ENCODE measurements around the gene CITED4. TPM values are rescaled to one million over a fixed set of nuclear protein-coding genes. Genes with fewer than 3 reads are reported as not detected.

Gene CITED4
- total and polyA plus RNA-seq, 2 donors (not counting 1 experiment from before 2014, with no cell fraction given) = 0.20 to 1.7 TPM

DNA sequence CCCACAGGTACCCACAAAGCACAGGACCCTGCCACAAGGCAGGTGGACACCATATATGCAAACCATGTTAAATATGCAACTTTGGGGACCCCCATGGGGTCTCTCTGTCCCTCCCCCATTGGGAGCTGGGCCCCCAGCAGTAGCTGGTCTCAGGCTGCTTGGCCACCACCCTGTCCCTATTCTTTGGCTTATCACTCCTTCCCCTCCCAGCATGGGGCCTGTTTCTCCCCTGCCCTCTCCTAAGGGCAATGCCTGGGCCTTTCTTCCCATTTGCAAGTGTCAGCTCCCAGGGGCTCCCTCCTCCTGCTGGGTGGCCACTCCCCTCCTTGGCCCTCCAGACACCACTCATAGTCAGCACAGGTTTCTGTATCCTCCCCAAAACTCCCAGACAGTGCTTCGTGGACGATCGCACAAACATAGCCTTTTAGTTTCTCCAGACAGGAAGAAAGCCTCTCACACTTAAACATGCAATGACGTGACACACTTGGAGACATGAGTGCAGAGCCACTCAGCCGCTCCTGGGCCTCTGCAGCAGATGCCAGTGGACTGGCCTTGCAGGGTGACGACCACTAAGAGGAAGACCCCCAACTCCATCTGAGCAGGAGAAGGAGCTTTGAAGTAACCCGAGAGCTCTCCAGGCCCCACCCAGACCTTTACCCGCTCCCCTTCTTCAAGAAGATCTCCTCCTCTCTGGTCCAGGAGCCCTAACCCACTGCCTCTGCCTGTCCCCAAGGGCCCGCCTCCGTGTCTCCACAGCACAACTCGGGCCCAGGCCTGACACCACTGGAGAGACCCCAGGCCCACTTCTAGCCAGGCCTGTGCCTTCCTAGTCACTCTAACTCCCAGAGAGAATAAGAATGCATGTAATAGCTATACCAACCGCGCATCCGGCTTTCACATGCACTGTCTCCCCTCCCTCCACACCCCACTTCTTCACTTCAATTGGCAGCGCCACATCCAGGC is 22.9 kb downstream of the CITED4 start:
- H3K36me3 ChIP-seq (ENCODE audit: control insufficient read depth, insufficient read depth, low read length) = no peaks in the 10 kb centered on the region
- H3K4me3 ChIP-seq (replicated peaks in 1 of 4; ENCODE audit: control extremely low read depth in 1 of 4, insufficient read depth in 1 of 4, low read depth in 3 of 4, low read length in 4 of 4) = no peak overlapping the region
- H3K9ac ChIP-seq (ENCODE audit: insufficient read depth, low read length) = no peak overlapping the region
- no peak overlapping the region for H2AFZ ChIP-seq (ENCODE audit: low read length)
- peaks cover 3% of the 10 kb centered on the region for H3K27me3 ChIP-seq (ENCODE audit: control insufficient read depth, insufficient read depth, low read length)
- no peak overlapping the region for H3K27ac ChIP-seq (ENCODE audit: insufficient read depth, low read length)
- no peaks in the 10 kb centered on the region for H3K79me2 ChIP-seq (ENCODE audit: control insufficient read depth, insufficient read depth, low read length)
- no peaks in the 10 kb centered on the region for H4K20me1 ChIP-seq (ENCODE audit: control insufficient read depth, extremely low read depth, insufficient read depth, low read length)
- TF ChIP-seq, protein P1, sequence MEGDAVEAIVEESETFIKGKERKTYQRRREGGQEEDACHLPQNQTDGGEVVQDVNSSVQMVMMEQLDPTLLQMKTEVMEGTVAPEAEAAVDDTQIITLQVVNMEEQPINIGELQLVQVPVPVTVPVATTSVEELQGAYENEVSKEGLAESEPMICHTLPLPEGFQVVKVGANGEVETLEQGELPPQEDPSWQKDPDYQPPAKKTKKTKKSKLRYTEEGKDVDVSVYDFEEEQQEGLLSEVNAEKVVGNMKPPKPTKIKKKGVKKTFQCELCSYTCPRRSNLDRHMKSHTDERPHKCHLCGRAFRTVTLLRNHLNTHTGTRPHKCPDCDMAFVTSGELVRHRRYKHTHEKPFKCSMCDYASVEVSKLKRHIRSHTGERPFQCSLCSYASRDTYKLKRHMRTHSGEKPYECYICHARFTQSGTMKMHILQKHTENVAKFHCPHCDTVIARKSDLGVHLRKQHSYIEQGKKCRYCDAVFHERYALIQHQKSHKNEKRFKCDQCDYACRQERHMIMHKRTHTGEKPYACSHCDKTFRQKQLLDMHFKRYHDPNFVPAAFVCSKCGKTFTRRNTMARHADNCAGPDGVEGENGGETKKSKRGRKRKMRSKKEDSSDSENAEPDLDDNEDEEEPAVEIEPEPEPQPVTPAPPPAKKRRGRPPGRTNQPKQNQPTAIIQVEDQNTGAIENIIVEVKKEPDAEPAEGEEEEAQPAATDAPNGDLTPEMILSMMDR (conservative IDR thresholded peaks at IDR 0.05 in 1 of 2, IDR thresholded peaks at IDR 0.05 in 1 of 2; ENCODE audit: low read depth in 1 of 2, low read length in 2 of 2) = no peak
- no peak for TF ChIP-seq EZH2 (IDR thresholded peaks at IDR 0.05; ENCODE audit: low read length, missing control alignments)
- no peaks in the 10 kb centered on the region for H3K9me3 ChIP-seq (ENCODE audit: control insufficient read depth, insufficient read depth, low read depth, low read length)
- H3K4me2 ChIP-seq (ENCODE audit: extremely low read depth, insufficient read depth, low read length) = no peak overlapping the region
- DNase-seq (ENCODE audit: low read depth in 2 of 2) = no peak
- H3K4me1 ChIP-seq (ENCODE audit: control insufficient read depth, extremely low read depth, insufficient read depth, low read length) = no peaks in the 10 kb centered on the region

DNA sequence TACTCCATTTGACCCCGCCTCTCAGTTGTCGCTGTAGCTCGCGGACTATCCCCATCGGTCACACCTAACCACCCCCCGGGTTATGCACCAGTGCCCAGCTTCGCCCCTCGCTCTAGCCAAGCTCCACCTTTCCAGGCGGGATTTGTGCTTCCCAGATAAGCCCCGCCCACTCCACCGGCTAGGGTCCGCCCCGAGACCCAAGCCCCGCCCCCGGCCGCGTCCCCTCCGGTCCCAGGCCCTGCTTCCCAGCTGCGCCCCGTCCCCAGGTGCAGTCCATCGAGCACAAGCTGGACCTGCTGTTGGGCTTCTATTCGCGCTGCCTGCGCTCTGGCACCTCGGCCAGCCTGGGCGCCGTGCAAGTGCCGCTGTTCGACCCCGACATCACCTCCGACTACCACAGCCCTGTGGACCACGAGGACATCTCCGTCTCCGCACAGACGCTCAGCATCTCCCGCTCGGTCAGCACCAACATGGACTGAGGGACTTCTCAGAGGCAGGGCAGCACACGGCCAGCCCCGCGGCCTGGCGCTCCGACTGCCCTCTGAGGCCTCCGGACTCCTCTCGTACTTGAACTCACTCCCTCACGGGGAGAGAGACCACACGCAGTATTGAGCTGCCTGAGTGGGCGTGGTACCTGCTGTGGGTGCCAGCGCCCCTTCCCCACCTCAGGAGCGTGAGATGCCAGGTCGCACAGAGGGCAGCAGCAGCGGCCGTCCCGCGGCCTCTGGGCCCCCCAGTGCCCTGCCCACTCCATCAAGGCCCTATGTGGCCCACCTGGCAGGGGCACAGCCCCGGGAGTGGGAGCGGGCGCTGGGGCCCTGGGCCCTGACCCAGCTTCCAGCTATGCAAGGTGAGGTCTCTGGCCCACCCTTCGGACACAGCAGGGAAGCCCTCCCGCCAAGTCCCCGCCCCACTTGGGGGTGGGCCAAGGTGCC is 23.9 kb downstream of the CITED4 start:
- Histone ChIP-seq H3K9ac (ENCODE audit: insufficient read depth, low read length) (no peak overlapping the region), H2AFZ (ENCODE audit: low read length) (no peak overlapping the region), H3K4me1 (ENCODE audit: control insufficient read depth, extremely low read depth, insufficient read depth, low read length) (no peaks in the 10 kb centered on the region), H3K9me3 (ENCODE audit: control insufficient read depth, insufficient read depth, low read depth, low read length) (no peaks in the 10 kb centered on the region), H3K4me3 (replicated peaks in 1 of 4; ENCODE audit: control extremely low read depth in 1 of 4, insufficient read depth in 1 of 4, low read depth in 3 of 4, low read length in 4 of 4) (no peak overlapping the region), H3K27ac (ENCODE audit: insufficient read depth, low read length) (no peak overlapping the region), H3K36me3 (ENCODE audit: control insufficient read depth, insufficient read depth, low read length) (no peaks in the 10 kb centered on the region), H3K27me3 (ENCODE audit: control insufficient read depth, insufficient read depth, low read length) (peaks cover 3% of the 10 kb centered on the region), H3K79me2 (ENCODE audit: control insufficient read depth, insufficient read depth, low read length) (no peaks in the 10 kb centered on the region), H4K20me1 (ENCODE audit: control insufficient read depth, extremely low read depth, insufficient read depth, low read length) (no peaks in the 10 kb centered on the region), H3K4me2 (ENCODE audit: extremely low read depth, insufficient read depth, low read length) (no peak overlapping the region)
- TF ChIP-seq, protein P1 (conservative IDR thresholded peaks at IDR 0.05 in 1 of 2, IDR thresholded peaks at IDR 0.05 in 1 of 2; ENCODE audit: low read depth in 1 of 2, low read length in 2 of 2) = no peak
- TF ChIP-seq EZH2 (IDR thresholded peaks at IDR 0.05; ENCODE audit: low read length, missing control alignments) = no peak
- no peak for DNase-seq (ENCODE audit: low read depth in 2 of 2)

DNA sequence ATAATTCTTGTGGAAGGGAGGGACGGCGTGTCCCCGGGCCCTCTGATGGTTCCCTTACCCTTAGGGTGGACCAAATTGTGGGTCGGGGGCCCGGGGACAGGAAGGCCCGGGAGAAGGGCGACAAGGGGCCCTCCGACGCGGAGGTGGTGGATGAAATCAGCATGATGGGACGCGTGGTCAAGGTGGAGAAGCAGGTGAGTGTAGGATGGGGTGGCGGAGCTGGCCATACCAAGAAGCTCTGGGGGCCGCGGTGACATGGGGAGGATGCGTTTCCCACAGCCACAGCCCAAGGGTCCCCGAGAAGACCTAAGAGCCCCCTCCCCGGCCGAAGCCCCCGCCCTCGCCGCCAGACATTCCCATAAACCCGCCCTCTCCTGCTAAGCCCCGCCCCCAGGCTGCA is 24.6 kb downstream of the CITED4 start:
- Histone ChIP-seq H2AFZ (ENCODE audit: low read length) (no peak overlapping the region), H3K27me3 (ENCODE audit: control insufficient read depth, insufficient read depth, low read length) (peaks cover 3% of the 10 kb centered on the region), H3K4me2 (ENCODE audit: extremely low read depth, insufficient read depth, low read length) (no peak overlapping the region), H3K9me3 (ENCODE audit: control insufficient read depth, insufficient read depth, low read depth, low read length) (no peaks in the 10 kb centered on the region), H3K4me3 (replicated peaks in 1 of 4; ENCODE audit: control extremely low read depth in 1 of 4, insufficient read depth in 1 of 4, low read depth in 3 of 4, low read length in 4 of 4) (no peak overlapping the region), H3K36me3 (ENCODE audit: control insufficient read depth, insufficient read depth, low read length) (no peaks in the 10 kb centered on the region), H3K9ac (ENCODE audit: insufficient read depth, low read length) (no peak overlapping the region), H3K4me1 (ENCODE audit: control insufficient read depth, extremely low read depth, insufficient read depth, low read length) (no peaks in the 10 kb centered on the region), H4K20me1 (ENCODE audit: control insufficient read depth, extremely low read depth, insufficient read depth, low read length) (no peaks in the 10 kb centered on the region), H3K79me2 (ENCODE audit: control insufficient read depth, insufficient read depth, low read length) (no peaks in the 10 kb centered on the region), H3K27ac (ENCODE audit: insufficient read depth, low read length) (no peak overlapping the region)
- DNase-seq (ENCODE audit: low read depth in 2 of 2) = no peak
- TF ChIP-seq, protein P1 (conservative IDR thresholded peaks at IDR 0.05 in 1 of 2, IDR thresholded peaks at IDR 0.05 in 1 of 2; ENCODE audit: low read depth in 1 of 2, low read length in 2 of 2) = no peak
- TF ChIP-seq EZH2 (IDR thresholded peaks at IDR 0.05; ENCODE audit: low read length, missing control alignments) = no peak

Data from fibroblast of lung (primary cell).